SK-N-MC (cell line): ENCODE measurements around the gene P2RY1.

Source experiments
- EZH2 ChIP-seq: fragments of 200-600 bp; sonication (generic); IDR thresholded peaks from one replicate; pipeline ENCODE4 v1.6.1; 2017; ENCODE audit warnings: antibody characterized with exemption
- POLR2AphosphoS5 ChIP-seq: IDR thresholded peaks from 2 replicates; pipeline ENCODE4 v1.6.1; 2012; ENCODE audit warnings: mild to moderate bottlenecking, low read depth, low read length, borderline replicate concordance

- no peak for TF ChIP-seq EZH2
- no peak for TF ChIP-seq POLR2AphosphoS5
Measured at GRCh38 chr3:152823781-152824180, 11.2 kb upstream of the P2RY1 start.
